ENCODE results near the gene CLK1.

CLK1 gene

GRCh38 chr2:200878289-200878880, 13.9 kb upstream of the CLK1 start:
- H2BK12ac ChIP-seq (ENCODE audit: low read length): no peak overlapping the region
- H3K4me3 ChIP-seq (ENCODE audit: low read length in 2 of 2): no peak overlapping the region
- WGBS, 2 donors (ENCODE audit: extremely low coverage in 2 of 2, insufficient read length in 2 of 2, insufficient replicate concordance in 1 of 2): no CpG with 5 or more reads among the region's 2 CpGs
- no peak overlapping the region for H2BK120ac ChIP-seq (ENCODE audit: low read depth, low read length)
- H2BK15ac ChIP-seq (ENCODE audit: low read length): no peak overlapping the region
- H3K18ac ChIP-seq (ENCODE audit: low read length): no peak overlapping the region
- no peak overlapping the region for H3K4ac ChIP-seq (ENCODE audit: low read length)
- H4K8ac ChIP-seq (ENCODE audit: low read depth, low read length): no peak overlapping the region
- no peak overlapping the region for H3K23ac ChIP-seq (ENCODE audit: low read depth, low read length, poor library complexity)
- H3K9me3 ChIP-seq (replicated peaks in 1 of 2; ENCODE audit: control insufficient read depth in 2 of 2, insufficient read depth in 1 of 2, low read depth in 1 of 2, low read length in 2 of 2): no peaks in the 10 kb centered on the region
- H2AFZ ChIP-seq (ENCODE audit: low read length): no peak overlapping the region
- H2AK5ac ChIP-seq (ENCODE audit: low read depth, low read length): no peak overlapping the region
- H3K4me2 ChIP-seq (ENCODE audit: insufficient read depth, low read length, poor library complexity, severe bottlenecking): no peak overlapping the region
- no peak overlapping the region for H3K9ac ChIP-seq (ENCODE audit: low read depth, low read length, poor library complexity)
- H3K14ac ChIP-seq (ENCODE audit: low read length): no peak overlapping the region
- no peak overlapping the region for H2BK5ac ChIP-seq (ENCODE audit: low read length)
- no peaks in the 10 kb centered on the region for H3K4me1 ChIP-seq (ENCODE audit: control insufficient read depth in 2 of 2, insufficient read depth in 1 of 2, low read depth in 1 of 2, low read length in 2 of 2)
- peaks cover 14 to 96% of the 10 kb centered on the region in 2 donors for H3K36me3 ChIP-seq (replicated peaks in 1 of 2; ENCODE audit: control insufficient read depth in 2 of 2, insufficient read depth in 2 of 2, low read length in 2 of 2)
- DNase-seq (ENCODE audit: low spot score): no peak
- no peaks in the 10 kb centered on the region for H3K27me3 ChIP-seq (ENCODE audit: control insufficient read depth in 3 of 3, insufficient read depth in 3 of 3, low read depth in 1 of 3, low read length in 3 of 3)
- H3K27ac ChIP-seq (replicated peaks; ENCODE audit: low read length): no peak overlapping the region
- H3K79me1 ChIP-seq (ENCODE audit: low read depth, low read length): no peaks in the 10 kb centered on the region
- H4K91ac ChIP-seq (ENCODE audit: low read depth, low read length, poor library complexity): no peak overlapping the region

DNA sequence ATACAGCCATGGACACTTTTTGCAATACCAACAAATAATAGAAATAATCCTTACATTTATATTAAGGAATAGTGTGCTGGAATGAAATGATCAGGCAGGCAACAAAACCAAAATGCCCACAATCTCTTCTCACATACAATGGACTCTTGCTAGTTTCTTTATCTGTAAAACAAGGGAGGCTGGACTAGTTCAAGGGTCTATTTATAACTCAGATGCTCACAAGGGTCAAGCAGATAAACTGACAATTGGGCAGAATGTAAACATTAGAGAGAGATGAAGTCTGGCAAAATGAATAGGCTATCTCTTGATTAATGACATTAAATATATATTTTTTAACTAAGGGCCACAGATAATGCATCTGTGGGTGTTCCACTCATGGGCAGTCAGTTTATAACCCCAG, 13.0 kb upstream of the CLK1 start:
- Histone ChIP-seq H3K27me3 (ENCODE audit: control insufficient read depth in 3 of 3, insufficient read depth in 3 of 3, low read depth in 1 of 3, low read length in 3 of 3) (no peaks in the 10 kb centered on the region), H3K36me3 (replicated peaks in 1 of 2; ENCODE audit: control insufficient read depth in 2 of 2, insufficient read depth in 2 of 2, low read length in 2 of 2) (peaks cover 14 to 96% of the 10 kb centered on the region in 2 donors)

GRCh38 chr2:200873560-200873959, 9.1 kb upstream of the CLK1 start:
- peaks cover 12 to 84% of the 10 kb centered on the region in 2 donors for H3K36me3 ChIP-seq (replicated peaks in 1 of 2; ENCODE audit: control insufficient read depth in 2 of 2, insufficient read depth in 2 of 2, low read length in 2 of 2)
- H2BK12ac ChIP-seq (ENCODE audit: low read length): no peak overlapping the region
- no peak overlapping the region for H3K9ac ChIP-seq (ENCODE audit: low read depth, low read length, poor library complexity)
- H4K91ac ChIP-seq (ENCODE audit: low read depth, low read length, poor library complexity): no peak overlapping the region
- H2BK15ac ChIP-seq (ENCODE audit: low read length): no peak overlapping the region
- WGBS, 2 donors (ENCODE audit: extremely low coverage in 2 of 2, insufficient read length in 2 of 2, insufficient replicate concordance in 1 of 2): no CpG with 5 or more reads among the region's 6 CpGs
- no peak overlapping the region for H2BK5ac ChIP-seq (ENCODE audit: low read length)
- H3K4me2 ChIP-seq (ENCODE audit: insufficient read depth, low read length, poor library complexity, severe bottlenecking): no peak overlapping the region
- no peak overlapping the region for H2AK5ac ChIP-seq (ENCODE audit: low read depth, low read length)
- H3K4ac ChIP-seq (ENCODE audit: low read length): no peak overlapping the region
- no peak overlapping the region for H3K23ac ChIP-seq (ENCODE audit: low read depth, low read length, poor library complexity)
- no peak overlapping the region for H2AFZ ChIP-seq (ENCODE audit: low read length)
- no peaks in the 10 kb centered on the region for H3K4me1 ChIP-seq (ENCODE audit: control insufficient read depth in 2 of 2, insufficient read depth in 1 of 2, low read depth in 1 of 2, low read length in 2 of 2)
- no peak overlapping the region for H3K18ac ChIP-seq (ENCODE audit: low read length)
- H3K9me3 ChIP-seq (replicated peaks in 1 of 2; ENCODE audit: control insufficient read depth in 2 of 2, insufficient read depth in 1 of 2, low read depth in 1 of 2, low read length in 2 of 2): no peaks in the 10 kb centered on the region
- no peak for DNase-seq (ENCODE audit: low spot score)
- H3K4me3 ChIP-seq (ENCODE audit: low read length in 2 of 2): no peak overlapping the region
- H4K8ac ChIP-seq (ENCODE audit: low read depth, low read length): no peak overlapping the region
- no peak overlapping the region for H3K27ac ChIP-seq (replicated peaks; ENCODE audit: low read length)
- H3K14ac ChIP-seq (ENCODE audit: low read length): no peak overlapping the region
- H3K27me3 ChIP-seq (ENCODE audit: control insufficient read depth in 3 of 3, insufficient read depth in 3 of 3, low read depth in 1 of 3, low read length in 3 of 3): no peaks in the 10 kb centered on the region
- no peaks in the 10 kb centered on the region for H3K79me1 ChIP-seq (ENCODE audit: low read depth, low read length)
- no peak overlapping the region for H2BK120ac ChIP-seq (ENCODE audit: low read depth, low read length)

More for the DNA sequence above, 13.0 kb upstream of the CLK1 start:
- no peak overlapping the region for H2BK15ac ChIP-seq (ENCODE audit: low read length)
- no peak overlapping the region for H2AK5ac ChIP-seq (ENCODE audit: low read depth, low read length)
- H3K9ac ChIP-seq (ENCODE audit: low read depth, low read length, poor library complexity): no peak overlapping the region
- no peak overlapping the region for H3K4me2 ChIP-seq (ENCODE audit: insufficient read depth, low read length, poor library complexity, severe bottlenecking)
- H3K18ac ChIP-seq (ENCODE audit: low read length): no peak overlapping the region
- no peak overlapping the region for H2BK120ac ChIP-seq (ENCODE audit: low read depth, low read length)
- H3K79me1 ChIP-seq (ENCODE audit: low read depth, low read length): no peaks in the 10 kb centered on the region
- H2BK5ac ChIP-seq (ENCODE audit: low read length): no peak overlapping the region
- H4K91ac ChIP-seq (ENCODE audit: low read depth, low read length, poor library complexity): no peak overlapping the region
- no peak overlapping the region for H3K4me3 ChIP-seq (ENCODE audit: low read length in 2 of 2)
- no peak overlapping the region for H4K8ac ChIP-seq (ENCODE audit: low read depth, low read length)
- no peak overlapping the region for H2BK12ac ChIP-seq (ENCODE audit: low read length)
- no peak overlapping the region for H3K27ac ChIP-seq (replicated peaks; ENCODE audit: low read length)
- H3K4ac ChIP-seq (ENCODE audit: low read length): no peak overlapping the region
- no peak for DNase-seq (ENCODE audit: low spot score)
- H3K14ac ChIP-seq (ENCODE audit: low read length): no peak overlapping the region
- H3K9me3 ChIP-seq (replicated peaks in 1 of 2; ENCODE audit: control insufficient read depth in 2 of 2, insufficient read depth in 1 of 2, low read depth in 1 of 2, low read length in 2 of 2): no peaks in the 10 kb centered on the region
- H2AFZ ChIP-seq (ENCODE audit: low read length): no peak overlapping the region
- H3K23ac ChIP-seq (ENCODE audit: low read depth, low read length, poor library complexity): no peak overlapping the region
- no peaks in the 10 kb centered on the region for H3K4me1 ChIP-seq (ENCODE audit: control insufficient read depth in 2 of 2, insufficient read depth in 1 of 2, low read depth in 1 of 2, low read length in 2 of 2)

DNA sequence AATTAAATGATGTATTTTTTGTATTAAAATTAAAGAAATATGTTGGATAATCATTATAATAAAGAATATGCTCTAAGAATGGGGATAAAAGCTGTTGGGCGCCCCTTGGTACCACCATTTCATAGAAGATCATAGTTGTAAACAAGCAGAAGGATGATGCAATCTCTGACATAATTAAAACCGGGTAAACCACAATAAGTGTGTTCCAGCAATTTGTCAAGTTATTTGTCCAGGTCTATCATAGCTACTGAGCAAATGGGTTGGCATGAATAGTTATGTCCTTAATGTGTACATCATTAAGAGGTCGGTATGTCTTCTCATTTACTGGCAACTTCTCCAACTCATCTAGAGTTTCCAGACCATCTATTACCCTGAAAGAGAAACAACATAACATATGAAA, 6.7 kb upstream of the CLK1 start:
- no peaks in the 10 kb centered on the region for H3K79me1 ChIP-seq (ENCODE audit: low read depth, low read length)
- WGBS, 2 donors (ENCODE audit: extremely low coverage in 2 of 2, insufficient read length in 2 of 2, insufficient replicate concordance in 1 of 2): no CpG with 5 or more reads among the region's 3 CpGs

More for the DNA sequence above, 6.7 kb upstream of the CLK1 start:
- Histone ChIP-seq H3K4ac (ENCODE audit: low read length) (no peak overlapping the region), H3K9ac (ENCODE audit: low read depth, low read length, poor library complexity) (no peak overlapping the region), H2BK120ac (ENCODE audit: low read depth, low read length) (no peak overlapping the region), H3K18ac (ENCODE audit: low read length) (no peak overlapping the region), H3K14ac (ENCODE audit: low read length) (no peak overlapping the region), H3K4me2 (ENCODE audit: insufficient read depth, low read length, poor library complexity, severe bottlenecking) (no peak overlapping the region), H3K27me3 (ENCODE audit: control insufficient read depth in 3 of 3, insufficient read depth in 3 of 3, low read depth in 1 of 3, low read length in 3 of 3) (no peaks in the 10 kb centered on the region), H3K23ac (ENCODE audit: low read depth, low read length, poor library complexity) (no peak overlapping the region), H2BK5ac (ENCODE audit: low read length) (no peak overlapping the region), H2AK5ac (ENCODE audit: low read depth, low read length) (no peak overlapping the region), H4K8ac (ENCODE audit: low read depth, low read length) (no peak overlapping the region), H2AFZ (ENCODE audit: low read length) (no peak overlapping the region), H3K4me1 (ENCODE audit: control insufficient read depth in 2 of 2, insufficient read depth in 1 of 2, low read depth in 1 of 2, low read length in 2 of 2) (no peaks in the 10 kb centered on the region), H2BK15ac (ENCODE audit: low read length) (no peak overlapping the region), H4K91ac (ENCODE audit: low read depth, low read length, poor library complexity) (no peak overlapping the region), H2BK12ac (ENCODE audit: low read length) (no peak overlapping the region), H3K36me3 (replicated peaks in 1 of 2; ENCODE audit: control insufficient read depth in 2 of 2, insufficient read depth in 2 of 2, low read length in 2 of 2) (peaks cover 10 to 61% of the 10 kb centered on the region in 2 donors), H3K27ac (replicated peaks; ENCODE audit: low read length) (no peak overlapping the region), H3K9me3 (replicated peaks in 1 of 2; ENCODE audit: control insufficient read depth in 2 of 2, insufficient read depth in 1 of 2, low read depth in 1 of 2, low read length in 2 of 2) (no peaks in the 10 kb centered on the region), H3K4me3 (ENCODE audit: low read length in 2 of 2) (no peak overlapping the region)
- DNase-seq (ENCODE audit: low spot score): no peak
